HepG2 (cell line): ENCODE measurements around the gene OR1F1. TPM values are rescaled to one million over a fixed set of nuclear protein-coding genes. Genes with fewer than 3 reads are reported as not detected.

ENCODE experiments used
- ARID2 ChIP-seq: sonication (generic); formaldehyde crosslinking; IDR thresholded peaks from 2 replicates; pipeline ENCODE4 v1.8.1; 2022; ENCODE audit warnings: mild to moderate bottlenecking, missing genetic modification reagents, borderline replicate concordance
- CBFB ChIP-seq: sonication (generic); formaldehyde crosslinking; IDR thresholded peaks from 2 replicates; pipeline ENCODE4 v1.4.0; 2020; ENCODE audit warnings: missing genetic modification reagents
- KMT2A ChIP-seq: sonication (generic); formaldehyde crosslinking; IDR thresholded peaks from 2 replicates; pipeline ENCODE4 v1.4.0; 2020; ENCODE audit warnings: missing genetic modification reagents
- MED1 ChIP-seq: sonication (generic); formaldehyde crosslinking; IDR thresholded peaks from 2 replicates; pipeline ENCODE4 v1.4.0; 2020; ENCODE audit warnings: missing genetic modification reagents
- NCOR1 ChIP-seq: fragments of 200-600 bp; sonication (generic); IDR thresholded peaks from 2 replicates; pipeline ENCODE4 v1.7.0; 2017; ENCODE audit warnings: antibody characterized with exemption, low read length, borderline replicate concordance
- RXRA ChIP-seq: sonication (generic); formaldehyde crosslinking; IDR thresholded peaks from 2 replicates; pipeline ENCODE4 v1.5.1; 2020; ENCODE audit warnings: missing genetic modification reagents
- SP2 ChIP-seq: sonication (generic); formaldehyde crosslinking; IDR thresholded peaks from 2 replicates; pipeline ENCODE4 v1.5.1; 2020; ENCODE audit warnings: mild to moderate bottlenecking, missing genetic modification reagents
- SRSF9 ChIP-seq: fragments of 200-400 bp; formaldehyde crosslinking; IDR thresholded peaks from 2 replicates; pipeline ENCODE4 v1.6.1; 2018; ENCODE audit warnings: borderline replicate concordance, mild to moderate bottlenecking, low read depth, low read length; ENCODE audit not compliant: insufficient read depth, poor library complexity, severe bottlenecking
- STAG1 ChIP-seq: sonication (generic); formaldehyde crosslinking; IDR thresholded peaks from 2 replicates; pipeline ENCODE4 v1.4.0; 2020; ENCODE audit warnings: missing genetic modification reagents
- TAF1 ChIP-seq: sonication (generic); formaldehyde crosslinking; IDR thresholded peaks from 2 replicates; pipeline ENCODE4 v1.4.0; 2020; ENCODE audit warnings: missing genetic modification reagents
- U2AF1 ChIP-seq: fragments of 200-400 bp; formaldehyde crosslinking; optimal IDR thresholded peaks from 2 replicates; pipeline ENCODE3; 2017; ENCODE audit warnings: mild to moderate bottlenecking, low read depth, low read length
- ZNF10 ChIP-seq: sonication (generic); formaldehyde crosslinking; IDR thresholded peaks from 2 replicates; pipeline ENCODE4 v1.4.0; 2020; ENCODE audit warnings: mild to moderate bottlenecking, low read depth, missing genetic modification reagents, borderline replicate concordance
- ZNF138 ChIP-seq: sonication (generic); formaldehyde crosslinking; IDR thresholded peaks from 2 replicates; pipeline ENCODE4 v1.5.0; 2020; ENCODE audit warnings: mild to moderate bottlenecking, low read depth, missing genetic modification reagents
- ZNF274 ChIP-seq: sonication (generic); formaldehyde crosslinking; IDR thresholded peaks from 2 replicates; pipeline ENCODE4 v1.5.1; 2020; ENCODE audit warnings: mild to moderate bottlenecking, missing genetic modification reagents
- ZNF33B ChIP-seq: sonication (generic); formaldehyde crosslinking; IDR thresholded peaks from 2 replicates; pipeline ENCODE4 v1.5.1; 2020; ENCODE audit warnings: mild to moderate bottlenecking, missing genetic modification reagents
- ZNF646 ChIP-seq: sonication (generic); formaldehyde crosslinking; IDR thresholded peaks from 2 replicates; pipeline ENCODE4 v1.9.0; 2021; ENCODE audit warnings: mild to moderate bottlenecking, missing genetic modification reagents
- ZNF713 ChIP-seq: sonication (generic); formaldehyde crosslinking; IDR thresholded peaks from 2 replicates; pipeline ENCODE4 v1.4.0; 2020; ENCODE audit warnings: mild to moderate bottlenecking, missing genetic modification reagents
- ZNF749 ChIP-seq: sonication (generic); formaldehyde crosslinking; IDR thresholded peaks from 2 replicates; pipeline ENCODE4 v1.8.0; 2022; ENCODE audit warnings: mild to moderate bottlenecking, missing genetic modification reagents, moderate library complexity, borderline replicate concordance
- polyA plus RNA-seq, 8 experiments: library from polyadenylated mRNA; depleted of rRNA in 3 of 8; stranded (reverse) in 7 of 8; unstranded in 1 of 8; fragments of >200 nt; fragmentation: Illumina TruSeq in 4 of 8; extraction: Trizol in 4 of 8; gene quantifications; 2 replicates each; pipeline versions ENCODE4 v1.2.1 to v1.2.3, GENCODE V29; 2011 to 2016; ENCODE audit warnings: low read depth in 4 of 8, missing spikeins in 1 of 8, mixed read lengths in 1 of 8; ENCODE audit not compliant: insufficient read depth in 1 of 8
- total RNA-seq, 5 experiments: library from RNA; depleted of rRNA; stranded (reverse); fragments of >200 nt; fragmentation: Illumina TruSeq; extraction: Trizol; gene quantifications; 2 replicates each; pipeline ENCODE4 v1.2.3, GENCODE V29; 2016; ENCODE audit warnings: low read depth in 1 of 5
- TF ChIP-seq, protein P1 (sequence below): sonication (generic); formaldehyde crosslinking; conservative IDR thresholded peaks from 2 replicates; pipeline ENCODE4 v1.4.0; 2020; ENCODE audit warnings: missing genetic modification reagents
- TF ChIP-seq, protein P2 (sequence below): sonication (generic); formaldehyde crosslinking; IDR thresholded peaks from 2 replicates; pipeline ENCODE4 v1.5.0; 2020; ENCODE audit warnings: mild to moderate bottlenecking, missing genetic modification reagents

Gene OR1F1
- total and polyA plus RNA-seq, 2 of the 13 experiments (the other 11 are each of a cell fraction or from before 2014, with no cell fraction given), result 0.90 TPM; not detected in 1

DNA sequence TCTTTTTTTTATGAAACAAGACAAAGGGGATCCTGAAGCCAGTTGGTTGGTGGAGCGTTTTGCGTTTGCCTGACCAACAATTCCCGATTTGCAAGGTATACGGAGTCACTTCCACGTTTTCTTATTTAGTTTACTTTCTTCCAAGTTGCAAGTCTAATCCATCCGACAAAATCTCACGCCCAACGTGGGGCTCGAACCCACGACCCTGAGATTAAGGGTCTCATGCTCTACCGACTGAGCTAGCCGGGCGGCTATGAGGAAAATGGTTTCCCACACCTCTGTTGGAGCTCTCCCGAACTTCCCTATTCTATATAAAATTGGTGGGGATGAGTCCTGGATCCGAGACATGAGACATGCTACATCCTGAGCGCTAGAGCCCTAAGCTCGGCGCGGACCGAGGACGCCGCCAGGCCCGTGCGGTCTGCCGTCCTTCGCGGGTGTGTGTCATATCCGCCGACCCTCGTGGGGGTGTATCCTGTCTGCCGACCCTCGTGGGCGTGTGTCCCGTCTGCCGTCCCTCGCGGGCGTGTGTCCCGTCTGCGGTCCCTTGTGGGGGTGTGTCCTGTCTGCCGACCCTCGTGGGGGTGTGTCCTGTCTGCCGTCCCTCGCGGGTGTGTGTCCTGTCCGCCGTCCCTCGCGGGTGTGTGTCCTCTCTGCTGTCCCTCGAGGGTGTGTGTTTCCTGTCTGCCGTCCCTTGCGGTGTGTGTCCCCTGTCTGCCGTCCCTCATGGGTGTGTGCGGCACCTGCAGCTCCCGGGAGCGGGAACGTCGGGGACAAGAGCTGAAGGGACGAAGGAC, 30.6 kb upstream of the OR1F1 start (continued):
- TF ChIP-seq SRSF9 (no peak), ZNF138 (CRISPR knock-in tag) (0 out of 2 replicates have a peak, but pooled peaks have one; percentile 49), NCOR1 (peak; percentile 21; the same call in 1 of the 2 replicates), ZNF713 (CRISPR knock-in tag) (no peak), ZNF749 (CRISPR knock-in tag) (no peak), CBFB (CRISPR knock-in tag) (no peak), RXRA (CRISPR knock-in tag) (no peak), MED1 (CRISPR knock-in tag) (peak; percentile 50), ARID2 (no peak), ZNF274 (CRISPR knock-in tag) (0 out of 2 replicates have a peak, but pooled peaks have one; percentile 38), ZNF33B (CRISPR knock-in tag) (0 out of 2 replicates have a peak, but pooled peaks have one; percentile 52), U2AF1 (no peak), KMT2A (CRISPR knock-in tag) (no peak; the same call in 1 of the 2 replicates), STAG1 (CRISPR knock-in tag) (no peak), ZNF646 (CRISPR knock-in tag) (no peak), TAF1 (CRISPR knock-in tag) (no peak), SP2 (CRISPR knock-in tag) (no peak), ZNF10 (no peak)
- TF ChIP-seq, protein P1, sequence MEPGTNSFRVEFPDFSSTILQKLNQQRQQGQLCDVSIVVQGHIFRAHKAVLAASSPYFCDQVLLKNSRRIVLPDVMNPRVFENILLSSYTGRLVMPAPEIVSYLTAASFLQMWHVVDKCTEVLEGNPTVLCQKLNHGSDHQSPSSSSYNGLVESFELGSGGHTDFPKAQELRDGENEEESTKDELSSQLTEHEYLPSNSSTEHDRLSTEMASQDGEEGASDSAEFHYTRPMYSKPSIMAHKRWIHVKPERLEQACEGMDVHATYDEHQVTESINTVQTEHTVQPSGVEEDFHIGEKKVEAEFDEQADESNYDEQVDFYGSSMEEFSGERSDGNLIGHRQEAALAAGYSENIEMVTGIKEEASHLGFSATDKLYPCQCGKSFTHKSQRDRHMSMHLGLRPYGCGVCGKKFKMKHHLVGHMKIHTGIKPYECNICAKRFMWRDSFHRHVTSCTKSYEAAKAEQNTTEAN, result no peak
- TF ChIP-seq, protein P2, sequence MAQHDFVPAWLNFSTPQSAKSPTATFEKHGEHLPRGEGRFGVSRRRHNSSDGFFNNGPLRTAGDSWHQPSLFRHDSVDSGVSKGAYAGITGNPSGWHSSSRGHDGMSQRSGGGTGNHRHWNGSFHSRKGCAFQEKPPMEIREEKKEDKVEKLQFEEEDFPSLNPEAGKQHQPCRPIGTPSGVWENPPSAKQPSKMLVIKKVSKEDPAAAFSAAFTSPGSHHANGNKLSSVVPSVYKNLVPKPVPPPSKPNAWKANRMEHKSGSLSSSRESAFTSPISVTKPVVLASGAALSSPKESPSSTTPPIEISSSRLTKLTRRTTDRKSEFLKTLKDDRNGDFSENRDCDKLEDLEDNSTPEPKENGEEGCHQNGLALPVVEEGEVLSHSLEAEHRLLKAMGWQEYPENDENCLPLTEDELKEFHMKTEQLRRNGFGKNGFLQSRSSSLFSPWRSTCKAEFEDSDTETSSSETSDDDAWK (CRISPR knock-in tag), result no peak
